WTC11 (cell line): ENCODE results near the gene TMCC1. TPM values are rescaled to one million over a fixed set of nuclear protein-coding genes. Genes with fewer than 3 reads are reported as not detected.

ENCODE experiments used
- ATAC-seq: fragments of 200-7000 bp; cut with Tn5 transposase; 2 replicates; pipeline ENCODE4 v1.10.0; 2021; ENCODE audit warnings: mild to moderate bottlenecking, moderate library complexity
- CTCF ChIA-PET: fragments of 300-600 bp; sonication (Branson Sonifier 250); formaldehyde crosslinking; loops from one replicate; lab custom pipeline; 2021; ENCODE audit warnings: antibody characterized with exemption; lab: Charles Lee
- POLR2A ChIA-PET: fragments of 350-600 bp; sonication (Branson Sonifier 250); formaldehyde crosslinking; loops from one replicate; lab custom pipeline; 2021; ENCODE audit warnings: antibody characterized with exemption; lab: Charles Lee
- DNase-seq: peaks from one replicate; pipeline ENCODE4 v3.0.0; 2021; ENCODE audit warnings: low spot score
- H3K27ac Mint-ChIP-seq: 2 replicates; pipeline ENCODE4 v1.8.0; 2021; ENCODE audit warnings: mixed read lengths
- H3K27me3 Mint-ChIP-seq: 2 replicates; pipeline ENCODE4 v1.8.0; 2021; ENCODE audit warnings: low read depth, mild to moderate bottlenecking, moderate library complexity, mixed read lengths
- H3K36me3 Mint-ChIP-seq: 2 replicates; pipeline ENCODE4 v1.8.0; 2021; ENCODE audit warnings: mixed read lengths
- H3K4me1 Mint-ChIP-seq: 2 replicates; pipeline ENCODE4 v1.8.0; 2022; ENCODE audit warnings: mixed read lengths
- H3K4me3 Mint-ChIP-seq: 2 replicates; pipeline ENCODE4 v1.8.0; 2021; ENCODE audit warnings: mild to moderate bottlenecking, moderate library complexity, mixed read lengths
- H3K9me3 Mint-ChIP-seq: 2 replicates; pipeline ENCODE4 v1.8.0; 2021; ENCODE audit warnings: mixed read lengths
- AR ChIP-seq: fragments of 250-450 bp; sonication (Bioruptor Pico); IDR thresholded peaks from 2 replicates; pipeline ENCODE4 v1.9.0; 2021; ENCODE audit warnings: mild to moderate bottlenecking
- CTCF ChIP-seq: fragments of 200-600 bp; IDR thresholded peaks from 2 replicates; pipeline ENCODE4 v1.8.0; 2022; ENCODE audit warnings: antibody characterized with exemption
- GABPB1 ChIP-seq: sonication (generic); formaldehyde crosslinking; IDR thresholded peaks from 2 replicates; pipeline ENCODE4 v1.8.1; 2023; ENCODE audit warnings: mild to moderate bottlenecking, missing genetic modification reagents
- NFYB ChIP-seq: sonication (generic); formaldehyde crosslinking; conservative IDR thresholded peaks from 2 replicates; pipeline ENCODE4 v1.8.0; 2022; ENCODE audit warnings: low read depth, missing genetic modification reagents
- RORB ChIP-seq: fragments of 250-450 bp; sonication (Bioruptor Pico); IDR thresholded peaks from 2 replicates; pipeline ENCODE4 v1.9.0; 2021; ENCODE audit warnings: mild to moderate bottlenecking
- SMAD3 ChIP-seq: sonication (generic); formaldehyde crosslinking; IDR thresholded peaks from 2 replicates; pipeline ENCODE4 v1.8.0; 2022; ENCODE audit warnings: missing genetic modification reagents, mild to moderate bottlenecking, borderline replicate concordance
- SMAD4 ChIP-seq: sonication (generic); formaldehyde crosslinking; IDR thresholded peaks from 2 replicates; pipeline ENCODE4 v1.8.0; 2022; ENCODE audit warnings: mild to moderate bottlenecking, missing genetic modification reagents
- STAT6 ChIP-seq: sonication (generic); formaldehyde crosslinking; conservative IDR thresholded peaks from 2 replicates; pipeline ENCODE4 v1.8.1; 2023; ENCODE audit warnings: mild to moderate bottlenecking, low read depth, missing genetic modification reagents, moderate library complexity
- ZNF281 ChIP-seq: sonication (generic); formaldehyde crosslinking; IDR thresholded peaks from 2 replicates; pipeline ENCODE4 v1.8.0; 2023; ENCODE audit warnings: mild to moderate bottlenecking, missing genetic modification reagents
- ZNF671 ChIP-seq: fragments of 250-450 bp; sonication (Bioruptor Pico); IDR thresholded peaks from 2 replicates; pipeline ENCODE4 v1.8.0; 2021; ENCODE audit warnings: mild to moderate bottlenecking
- total RNA-seq: library from RNA; stranded (reverse); gene quantifications from 3 replicates; pipeline ENCODE4 v1.2.3, GENCODE V29; 2021

Gene TMCC1
- total RNA-seq, 1 experiment from 2014 or later: 29.3 TPM

- Mint-ChIP-seq H3K9me3 (no peaks in the 10 kb centered on the region), H3K4me3 (no peak overlapping the region), H3K27me3 (peaks cover 8% of the 10 kb centered on the region), H3K27ac (no peak overlapping the region), H3K36me3 (no peaks in the 10 kb centered on the region), H3K4me1 (peaks cover 14% of the 10 kb centered on the region)
- TF ChIP-seq ZNF671 (CRISPR knock-in tag): no peak
- TF ChIP-seq SMAD3 (CRISPR knock-in tag): 0 out of 2 replicates have a peak, but pooled peaks have one; percentile 17
- ChIA-PET POLR2A (interaction anchor here (0.5 kb wide), 1 partner anchor 313 kb away, joined by 4 read pairs; no protein-coding TSS in a partner anchor), CTCF (interaction anchor here (0.7 to 1.2 kb wide), 5 partner anchors 23 to 160 kb away, joined by 3 to 4 read pairs (median 3); no protein-coding TSS in a partner anchor)
- ATAC-seq (peak; percentile 44), DNase-seq (peak; percentile 38)
Measured at GRCh38 chr3:129937717-129938116, 44.2 kb upstream of the TMCC1 start.

- ATAC-seq: no peak
- no peak overlapping the region for H3K4me3 Mint-ChIP-seq
- no peak overlapping the region for H3K27ac Mint-ChIP-seq
- ChIA-PET POLR2A (no interaction called here), CTCF (no interaction called here)
- H3K4me1 Mint-ChIP-seq: peaks cover 11% of the 10 kb centered on the region
- no peak for TF ChIP-seq ZNF281 (CRISPR knock-in tag)
- peak; percentile 28; the same call in 1 of the 2 replicates for TF ChIP-seq NFYB (CRISPR knock-in tag)
- TF ChIP-seq GABPB1: 0 out of 2 replicates have a peak, but pooled peaks have one; percentile 25
- no peaks in the 10 kb centered on the region for H3K36me3 Mint-ChIP-seq
- H3K9me3 Mint-ChIP-seq: no peaks in the 10 kb centered on the region
- peaks cover 8% of the 10 kb centered on the region for H3K27me3 Mint-ChIP-seq
- no peak for DNase-seq
Measured at GRCh38 chr3:129936757-129937156, 43.2 kb upstream of the TMCC1 start.

- POLR2A ChIA-PET: no interaction called here
- TF ChIP-seq CTCF: peak; percentile 88
- TF ChIP-seq AR (CRISPR knock-in tag): no peak
- Mint-ChIP-seq H3K9me3 (peaks cover 13% of the 10 kb centered on the region), H3K27ac (no peak overlapping the region), H3K36me3 (peaks cover 6% of the 10 kb centered on the region), H3K27me3 (peaks cover 8% of the 10 kb centered on the region), H3K4me3 (0 out of 2 replicates have a peak overlapping the region, but pooled peaks have one; percentile 5), H3K4me1 (peaks cover 11% of the 10 kb centered on the region)
- peak; percentile 38 for DNase-seq
- peak; percentile 85 for ATAC-seq
- CTCF ChIA-PET: interaction anchor here (0.9 to 1.7 kb wide), 4 partner anchors 40 to 329 kb away, joined by 3 to 6 read pairs (median 4); no protein-coding TSS in a partner anchor
Measured at GRCh38 chr3:129934234-129935123, 41.0 kb upstream of the TMCC1 start.

- DNase-seq (no peak), ATAC-seq (no peak)
- Mint-ChIP-seq H3K4me1 (peaks cover 11% of the 10 kb centered on the region), H3K27ac (no peak overlapping the region), H3K4me3 (no peak overlapping the region), H3K27me3 (peaks cover 8% of the 10 kb centered on the region), H3K9me3 (peaks cover 17% of the 10 kb centered on the region), H3K36me3 (peaks cover 9% of the 10 kb centered on the region)
- ChIA-PET CTCF (interaction anchor here (0.9 to 1.7 kb wide), 4 partner anchors 39 to 328 kb away, joined by 3 to 6 read pairs (median 4); no protein-coding TSS in a partner anchor), POLR2A (no interaction called here)
- no peak for TF ChIP-seq RORB (CRISPR knock-in tag)
- TF ChIP-seq STAT6: no peak
- TF ChIP-seq SMAD4: no peak
Measured at GRCh38 chr3:129933471-129933870, 40.0 kb upstream of the TMCC1 start.
